Stomach (tissue), 4 donors: Measurements from ENCODE around the gene TMEM164.

ENCODE experiments used
- CTCF ChIP-seq, 7 experiments: fragments of 450-650 bp in 4 of 7; fragments of 200-600 bp in 3 of 7; sonication (generic) in 3 of 7; IDR thresholded peaks; one replicate each; pipeline ENCODE4 v1.5.1; 2016 to 2019; ENCODE audit warnings: antibody characterized with exemption in 7 of 7, control low read depth in 2 of 7, mild to moderate bottlenecking in 1 of 7
- EP300 ChIP-seq: sonication (generic); formaldehyde crosslinking; IDR thresholded peaks from one replicate; pipeline ENCODE4 v1.6.1; 2017; ENCODE audit warnings: antibody characterized with exemption
- POLR2A ChIP-seq, 4 donors: fragments of 450-650 bp; IDR thresholded peaks; one replicate each; pipeline ENCODE4 v1.6.1; 2016; ENCODE audit warnings: antibody characterized with exemption in 4 of 4, control low read depth in 2 of 4, mild to moderate bottlenecking in 1 of 4, moderate library complexity in 1 of 4
- POLR2AphosphoS5 ChIP-seq, 3 donors: sonication (generic); formaldehyde crosslinking; IDR thresholded peaks; one replicate each; pipeline ENCODE4 v1.6.1; 2016; ENCODE audit warnings: antibody characterized with exemption in 3 of 3

- no peak for TF ChIP-seq POLR2AphosphoS5 (IDR thresholded peaks at IDR 0.05)
- no peak for TF ChIP-seq POLR2A (IDR thresholded peaks at IDR 0.05)
- no peak for TF ChIP-seq CTCF (IDR thresholded peaks at IDR 0.05)
- TF ChIP-seq EP300 = no peak
Measured at GRCh38 chrX:110055616-110056015, 52.7 kb downstream of the TMEM164 start.
